Liver (tissue), 9 donors: Measurements from ENCODE around the gene MIGA1. TPM values are rescaled to one million over a fixed set of nuclear protein-coding genes. Genes with fewer than 3 reads are reported as not detected.
A peak's percentile ranks its signal among the peaks of the same experiment; 100 is the strongest.

Experiments used
- DNase-seq: peaks from one replicate; pipeline ENCODE4 v3.0.0-alpha.2; 2017; ENCODE audit warnings: low spot score
- H3K27ac ChIP-seq, 2 donors: one replicate each; pipeline ENCODE4 v1.7.0; 2013; ENCODE audit warnings: inconsistent platforms in 2 of 2, low read length in 2 of 2, control low read depth in 1 of 2, low read depth in 1 of 2, mild to moderate bottlenecking in 1 of 2
- H3K27me3 ChIP-seq, 4 donors: one replicate each; pipeline versions ENCODE4 v1.6.1 to v1.7.0; 2013; ENCODE audit warnings: low read length in 3 of 4, inconsistent platforms in 1 of 4, mild to moderate bottlenecking in 1 of 4, moderate library complexity in 1 of 4; ENCODE audit not compliant: control insufficient read depth in 4 of 4, insufficient read depth in 4 of 4
- H3K36me3 ChIP-seq, 4 donors: one replicate each; pipeline versions ENCODE4 v1.6.1 to v1.7.0; 2013; ENCODE audit warnings: low read length in 3 of 4, mild to moderate bottlenecking in 3 of 4, low read depth in 1 of 4, moderate library complexity in 1 of 4; ENCODE audit not compliant: control insufficient read depth in 4 of 4, insufficient read depth in 3 of 4
- H3K4me1 ChIP-seq, 4 donors: one replicate each; pipeline versions ENCODE4 v1.6.1 to v1.7.0; 2013; ENCODE audit warnings: low read length in 3 of 4, mild to moderate bottlenecking in 3 of 4, moderate library complexity in 1 of 4; ENCODE audit not compliant: control insufficient read depth in 4 of 4, insufficient read depth in 4 of 4
- H3K4me3 ChIP-seq, 3 donors: one replicate each; pipeline versions ENCODE4 v1.6.1 to v1.7.0; 2013; ENCODE audit warnings: low read length in 3 of 3, control low read depth in 1 of 3, low read depth in 1 of 3, mild to moderate bottlenecking in 1 of 3
- H3K9ac ChIP-seq, 2 donors: one replicate each; pipeline ENCODE4 v1.7.0; 2013; ENCODE audit warnings: low read length in 2 of 2, mild to moderate bottlenecking in 2 of 2, moderate library complexity in 2 of 2, control low read depth in 1 of 2, low read depth in 1 of 2
- H3K9me3 ChIP-seq, 4 donors: one replicate each; pipeline versions ENCODE4 v1.6.1 to v1.7.0; 2013; ENCODE audit warnings: low read length in 3 of 4; ENCODE audit not compliant: control insufficient read depth in 4 of 4
- ATF3 ChIP-seq: IDR thresholded peaks from 2 replicates; pipeline ENCODE4 v1.6.1; 2016; ENCODE audit warnings: antibody characterized with exemption
- EGR1 ChIP-seq, 2 donors: IDR thresholded peaks; 2 replicates each; pipeline ENCODE4 v1.6.1; 2016 to 2018; ENCODE audit warnings: antibody characterized with exemption in 2 of 2, low read depth in 2 of 2
- FOXA1 ChIP-seq: IDR thresholded peaks from 2 replicates; pipeline ENCODE4 v1.6.1; 2016; ENCODE audit warnings: antibody characterized with exemption
- FOXA2 ChIP-seq: IDR thresholded peaks from 2 replicates; pipeline ENCODE4 v1.6.1; 2016; ENCODE audit warnings: antibody characterized with exemption
- GABPA ChIP-seq, 2 donors: IDR thresholded peaks in 1 of 2; conservative IDR thresholded peaks in 1 of 2; 2 replicates each; pipeline ENCODE4 v1.6.1; 2016; ENCODE audit warnings: antibody characterized with exemption in 2 of 2, mild to moderate bottlenecking in 1 of 2, moderate library complexity in 1 of 2
- HNF4A ChIP-seq, 2 donors: conservative IDR thresholded peaks; 2 replicates each; pipeline ENCODE4 v1.6.1; 2016; ENCODE audit warnings: antibody characterized with exemption in 2 of 2, mild to moderate bottlenecking in 2 of 2
- HNF4G ChIP-seq: IDR thresholded peaks from 2 replicates; pipeline ENCODE4 v1.6.1; 2016; ENCODE audit warnings: antibody characterized with exemption
- RAD21 ChIP-seq, 2 donors: IDR thresholded peaks; 2 replicates each; pipeline ENCODE4 v1.6.1; 2016; ENCODE audit warnings: antibody characterized with exemption in 2 of 2, mild to moderate bottlenecking in 2 of 2
- REST ChIP-seq: IDR thresholded peaks from 2 replicates; pipeline ENCODE4 v1.6.1; 2016; ENCODE audit warnings: antibody characterized with exemption, mild to moderate bottlenecking
- RXRA ChIP-seq, 2 donors: IDR thresholded peaks; 2 replicates each; pipeline ENCODE4 v1.6.1; 2017 to 2018; ENCODE audit warnings: antibody characterized with exemption in 2 of 2, mild to moderate bottlenecking in 1 of 2
- SP1 ChIP-seq: IDR thresholded peaks from 2 replicates; pipeline ENCODE4 v1.6.1; 2018; ENCODE audit warnings: antibody characterized with exemption, mild to moderate bottlenecking
- TAF1 ChIP-seq: conservative IDR thresholded peaks from 2 replicates; pipeline ENCODE4 v1.6.1; 2016; ENCODE audit warnings: antibody characterized with exemption, mild to moderate bottlenecking
- YY1 ChIP-seq: IDR thresholded peaks from 2 replicates; pipeline ENCODE4 v1.6.1; 2016; ENCODE audit warnings: antibody characterized with exemption, mild to moderate bottlenecking
- WGBS: extraction: QIAGEN DNeasy Blood & Tissue Kit; methylation state at CpG from one replicate; pipeline ENCODE4 v1.1.7; 2013; 5-methylcytosine and 5-hydroxymethylcytosine counted together
- polyA plus RNA-seq, 2 donors: library from polyadenylated mRNA; stranded (reverse) in 1 of 2; unstranded in 1 of 2; fragments of 200-250 nt in 1 of 2; fragments of >200 nt in 1 of 2; fragmentation: Nextera tagmentation in 1 of 2; extraction: Ambion mirVana in 1 of 2; gene quantifications; one replicate each; pipeline versions ENCODE4 v1.2.1 to v1.2.3, GENCODE V29; 2013 to 2015
- total RNA-seq, 2 donors: library from RNA; depleted of rRNA; stranded (reverse); fragments of >200 nt; gene quantifications; one replicate each; pipeline ENCODE4 v1.2.3, GENCODE V29; 2014
- TF ChIP-seq, protein P1 (sequence below): IDR thresholded peaks from 2 replicates; pipeline ENCODE4 v1.6.1; 2016; ENCODE audit warnings: antibody characterized with exemption
- TF ChIP-seq, protein P2 (sequence below): fragments of 150-350 bp; IDR thresholded peaks from 2 replicates; pipeline ENCODE4 v1.5.1; 2017; ENCODE audit warnings: improper control_type of control experiment, low read depth, low read length; ENCODE audit not compliant: missing input control
- TF ChIP-seq, protein P3 (sequence below): IDR thresholded peaks from 2 replicates; pipeline ENCODE4 v1.6.1; 2016; ENCODE audit warnings: antibody characterized with exemption
- donor health status: healthy.
- donor health status: healthy.
- donor health status: healthy.
- donor health status: healthy.
- donor health status: healthy.

The MIGA1 gene
- total and polyA plus RNA-seq, 4 donors: 3.5 to 8.0 (median 6.2) TPM

DNA sequence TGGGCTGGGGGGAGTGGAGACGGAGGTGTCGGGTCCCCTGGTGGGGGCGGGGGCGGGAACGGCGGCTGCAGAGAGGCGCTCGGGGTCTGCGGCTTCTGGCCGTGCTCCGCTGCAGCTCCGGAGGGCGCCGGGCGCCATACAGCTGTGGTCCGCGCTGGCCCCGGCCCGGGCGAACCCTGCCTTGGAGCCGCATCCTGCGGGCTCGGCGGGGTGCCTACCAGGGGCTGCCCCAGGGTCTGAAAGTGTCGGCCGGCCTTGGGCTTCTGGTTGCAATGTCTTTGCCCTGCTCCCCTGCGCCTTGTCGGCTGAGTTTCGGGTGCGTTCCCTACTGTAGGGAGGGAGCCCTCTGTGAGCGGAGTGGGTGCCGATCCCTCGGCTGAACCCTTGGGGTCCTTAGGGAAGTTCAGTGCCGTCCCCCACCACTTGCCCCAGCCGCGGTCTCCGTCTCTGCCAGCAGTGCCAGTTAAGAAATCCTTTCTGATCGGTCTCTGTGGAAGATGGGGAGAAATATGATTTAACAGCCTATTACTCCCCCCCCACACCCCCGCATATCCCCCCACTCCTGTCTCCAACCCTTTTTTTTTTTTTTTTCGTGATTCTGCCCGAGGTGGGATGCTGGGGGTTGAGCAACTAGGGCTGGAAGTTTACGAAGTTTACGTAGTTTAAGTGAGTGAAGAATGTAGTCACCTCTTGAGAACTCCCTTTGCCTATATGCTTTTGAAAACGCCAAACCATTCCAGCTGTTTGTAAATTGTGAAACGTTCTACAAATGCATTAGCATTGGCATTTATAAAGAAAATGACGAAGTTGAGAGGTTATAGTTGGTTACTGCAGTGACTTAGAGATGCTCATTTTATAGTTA is 109.6 kb downstream of the MIGA1 start (continued):
- TF ChIP-seq REST: no peak
- no peak for TF ChIP-seq SP1
- no peak for TF ChIP-seq RAD21 (IDR thresholded peaks at IDR 0.05)
- TF ChIP-seq FOXA1: no peak
- TF ChIP-seq, protein P1, sequence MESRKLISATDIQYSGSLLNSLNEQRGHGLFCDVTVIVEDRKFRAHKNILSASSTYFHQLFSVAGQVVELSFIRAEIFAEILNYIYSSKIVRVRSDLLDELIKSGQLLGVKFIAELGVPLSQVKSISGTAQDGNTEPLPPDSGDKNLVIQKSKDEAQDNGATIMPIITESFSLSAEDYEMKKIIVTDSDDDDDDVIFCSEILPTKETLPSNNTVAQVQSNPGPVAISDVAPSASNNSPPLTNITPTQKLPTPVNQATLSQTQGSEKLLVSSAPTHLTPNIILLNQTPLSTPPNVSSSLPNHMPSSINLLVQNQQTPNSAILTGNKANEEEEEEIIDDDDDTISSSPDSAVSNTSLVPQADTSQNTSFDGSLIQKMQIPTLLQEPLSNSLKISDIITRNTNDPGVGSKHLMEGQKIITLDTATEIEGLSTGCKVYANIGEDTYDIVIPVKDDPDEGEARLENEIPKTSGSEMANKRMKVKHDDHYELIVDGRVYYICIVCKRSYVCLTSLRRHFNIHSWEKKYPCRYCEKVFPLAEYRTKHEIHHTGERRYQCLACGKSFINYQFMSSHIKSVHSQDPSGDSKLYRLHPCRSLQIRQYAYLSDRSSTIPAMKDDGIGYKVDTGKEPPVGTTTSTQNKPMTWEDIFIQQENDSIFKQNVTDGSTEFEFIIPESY: no peak
- TF ChIP-seq FOXA2: no peak
- TF ChIP-seq ATF3: no peak
- no peak for TF ChIP-seq RXRA (IDR thresholded peaks at IDR 0.05)

- DNase-seq: no peak
- Histone ChIP-seq H3K36me3 (no peaks in the 10 kb centered on the region), H3K9ac (no peak overlapping the region), H3K27me3 (no peaks in the 10 kb centered on the region), H3K9me3 (no peaks in the 10 kb centered on the region), H3K27ac (no peak overlapping the region), H3K4me3 (peak overlapping the region in 1 of 3 donors; percentile 74), H3K4me1 (peaks cover 0 to 10% (median 3%) of the 10 kb centered on the region in 4 donors)
- no peak for TF ChIP-seq FOXA2
- TF ChIP-seq, protein P1: no peak
- TF ChIP-seq GABPA (IDR thresholded peaks at IDR 0.05 in 1 of 2, conservative IDR thresholded peaks at IDR 0.05 in 1 of 2): no peak
- TF ChIP-seq TAF1: no peak
- no peak for TF ChIP-seq FOXA1
- TF ChIP-seq EGR1 (IDR thresholded peaks at IDR 0.05; ENCODE audit: low read depth in 2 of 2): no peak
- TF ChIP-seq, protein P2, sequence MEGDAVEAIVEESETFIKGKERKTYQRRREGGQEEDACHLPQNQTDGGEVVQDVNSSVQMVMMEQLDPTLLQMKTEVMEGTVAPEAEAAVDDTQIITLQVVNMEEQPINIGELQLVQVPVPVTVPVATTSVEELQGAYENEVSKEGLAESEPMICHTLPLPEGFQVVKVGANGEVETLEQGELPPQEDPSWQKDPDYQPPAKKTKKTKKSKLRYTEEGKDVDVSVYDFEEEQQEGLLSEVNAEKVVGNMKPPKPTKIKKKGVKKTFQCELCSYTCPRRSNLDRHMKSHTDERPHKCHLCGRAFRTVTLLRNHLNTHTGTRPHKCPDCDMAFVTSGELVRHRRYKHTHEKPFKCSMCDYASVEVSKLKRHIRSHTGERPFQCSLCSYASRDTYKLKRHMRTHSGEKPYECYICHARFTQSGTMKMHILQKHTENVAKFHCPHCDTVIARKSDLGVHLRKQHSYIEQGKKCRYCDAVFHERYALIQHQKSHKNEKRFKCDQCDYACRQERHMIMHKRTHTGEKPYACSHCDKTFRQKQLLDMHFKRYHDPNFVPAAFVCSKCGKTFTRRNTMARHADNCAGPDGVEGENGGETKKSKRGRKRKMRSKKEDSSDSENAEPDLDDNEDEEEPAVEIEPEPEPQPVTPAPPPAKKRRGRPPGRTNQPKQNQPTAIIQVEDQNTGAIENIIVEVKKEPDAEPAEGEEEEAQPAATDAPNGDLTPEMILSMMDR: no peak
- TF ChIP-seq SP1: no peak
- no peak for TF ChIP-seq RXRA (IDR thresholded peaks at IDR 0.05)
- TF ChIP-seq REST: no peak
- TF ChIP-seq, protein P3, sequence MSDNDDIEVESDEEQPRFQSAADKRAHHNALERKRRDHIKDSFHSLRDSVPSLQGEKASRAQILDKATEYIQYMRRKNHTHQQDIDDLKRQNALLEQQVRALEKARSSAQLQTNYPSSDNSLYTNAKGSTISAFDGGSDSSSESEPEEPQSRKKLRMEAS: no peak
- no peak for TF ChIP-seq YY1
- TF ChIP-seq HNF4G: no peak
- no peak for TF ChIP-seq HNF4A (conservative IDR thresholded peaks at IDR 0.05)
- 84% methylated on average over 7 of the region's 7 CpGs for WGBS
Observed at GRCh38 chr1:77889671-77890070, 110.2 kb downstream of the MIGA1 start.
